Stimulated activated CD4-positive, alpha-beta T cell treated with anti-CD3 and anti-CD28 coated beads, Interleukin-2, amount 100 ng/mL, for 48 hours (primary cell): ENCODE measurements around the gene H2BK1.

ENCODE experiments used
- DNase-seq, 2 donors: peaks; one replicate each; pipeline ENCODE4 v3.0.0-alpha.2; 2020

The H2BK1 gene

GRCh38 chr7:151244841-151245346, 34.6 kb upstream of the H2BK1 start:
- DNase-seq, result no peak

DNA sequence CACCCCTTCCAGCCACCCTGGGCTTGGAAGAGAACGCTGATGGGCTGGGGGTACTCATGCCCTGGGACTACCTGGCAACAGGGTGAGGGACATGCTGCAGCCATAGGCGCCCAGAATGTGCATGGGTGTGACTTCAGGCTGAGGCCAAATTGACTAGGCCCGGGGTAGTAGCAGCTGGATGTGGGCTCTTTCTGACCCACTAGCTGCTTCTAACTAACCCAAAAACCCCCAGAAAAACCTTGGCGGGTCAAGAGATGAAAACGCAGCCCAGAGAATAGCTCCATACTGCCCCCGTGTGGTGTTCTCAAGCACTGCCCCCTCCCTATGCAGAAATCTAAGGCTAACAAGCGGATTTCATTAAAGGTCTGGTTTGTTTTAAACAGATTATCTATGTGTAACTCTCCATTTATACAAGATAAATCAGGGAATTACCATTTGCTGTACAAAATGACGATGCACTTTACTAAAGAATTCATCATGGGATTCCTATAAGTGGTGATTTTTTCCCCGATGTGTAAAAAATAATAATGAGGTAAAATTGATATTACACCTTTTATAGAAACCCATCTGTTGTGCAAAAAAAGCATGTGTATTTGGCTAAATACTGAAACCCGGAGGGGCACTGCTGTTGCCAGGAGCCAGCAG, 34.0 kb upstream of the H2BK1 start:
- DNase-seq, result peak; percentile 68

DNA sequence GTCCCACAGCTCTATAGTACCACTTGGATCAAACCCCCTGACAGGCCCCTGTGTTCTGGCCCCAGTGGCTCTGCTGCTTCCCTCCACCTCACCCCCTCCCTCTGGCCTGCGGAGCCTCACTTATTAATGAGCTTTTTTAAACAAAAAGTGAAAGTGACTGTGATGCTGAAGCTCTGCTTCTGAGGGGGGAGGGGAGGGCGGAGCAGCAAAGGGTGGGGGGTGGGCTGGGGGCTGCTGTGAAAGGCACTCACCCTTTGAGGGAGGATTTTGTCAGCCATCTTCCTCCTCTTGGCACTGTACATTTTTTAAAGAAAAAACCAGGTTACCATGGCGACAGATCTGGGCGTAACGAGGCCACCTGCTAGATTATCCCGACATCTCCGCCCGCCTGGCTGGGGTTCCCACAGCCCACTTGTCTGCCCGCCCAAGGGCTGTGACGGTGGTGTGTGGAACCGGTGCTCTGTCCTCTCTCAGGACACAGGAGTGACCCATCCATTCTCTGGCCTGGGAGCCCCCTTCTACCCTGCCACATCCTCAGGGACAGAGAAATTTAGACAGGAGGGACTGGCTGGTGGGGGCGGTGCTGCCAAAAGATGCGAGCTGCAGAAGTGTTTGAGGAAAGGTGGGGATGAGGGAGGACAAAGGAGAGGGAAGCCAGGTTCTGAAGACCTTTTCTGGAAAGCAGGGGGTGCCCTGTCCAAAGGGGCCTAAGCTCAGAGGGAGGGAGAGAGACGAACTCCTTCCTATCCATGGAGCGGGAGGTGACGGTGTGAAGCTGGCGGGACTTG, 33.3 kb upstream of the H2BK1 start:
- no peak for DNase-seq

DNA sequence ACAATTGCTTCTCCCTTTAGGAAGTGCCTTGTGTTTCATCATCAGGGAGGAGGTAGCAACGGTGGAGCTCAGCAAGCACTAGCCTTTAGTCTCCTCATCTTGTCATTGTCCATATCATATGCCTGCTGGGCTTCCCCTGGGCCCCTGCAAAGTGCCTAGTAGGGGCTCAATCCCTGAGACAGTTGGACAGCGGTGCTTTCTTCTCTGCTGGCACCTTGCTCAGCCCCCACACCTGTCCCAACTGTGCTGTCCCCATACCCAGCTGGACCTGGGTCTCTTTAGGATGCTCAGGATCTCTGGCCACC, 32.7 kb upstream of the H2BK1 start:
- DNase-seq, result no peak

GRCh38 chr7:151242159-151243044, 32.1 kb upstream of the H2BK1 start:
- no peak for DNase-seq

DNA sequence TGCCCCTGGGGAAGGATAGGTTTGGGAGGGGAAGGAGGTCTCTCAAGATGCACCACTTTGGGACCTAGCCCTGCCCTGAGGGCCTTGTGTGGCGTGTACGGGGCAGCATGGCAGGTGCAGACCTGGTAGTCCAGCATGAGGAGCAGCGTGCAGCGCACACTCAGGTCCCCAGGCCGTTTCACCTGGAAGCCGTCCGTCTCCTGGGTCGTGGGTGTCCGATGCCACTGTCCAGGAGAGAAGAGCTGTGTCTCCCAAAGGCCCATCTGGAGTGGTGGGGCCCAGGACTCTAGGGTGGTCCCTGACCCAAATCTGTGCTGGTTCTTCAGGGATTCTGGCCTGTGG, 31.4 kb upstream of the H2BK1 start:
- DNase-seq, result no peak

- no peak for DNase-seq
These were observed 30.9 kb upstream of the H2BK1 start for GRCh38 chr7:151240942-151241754.

DNA sequence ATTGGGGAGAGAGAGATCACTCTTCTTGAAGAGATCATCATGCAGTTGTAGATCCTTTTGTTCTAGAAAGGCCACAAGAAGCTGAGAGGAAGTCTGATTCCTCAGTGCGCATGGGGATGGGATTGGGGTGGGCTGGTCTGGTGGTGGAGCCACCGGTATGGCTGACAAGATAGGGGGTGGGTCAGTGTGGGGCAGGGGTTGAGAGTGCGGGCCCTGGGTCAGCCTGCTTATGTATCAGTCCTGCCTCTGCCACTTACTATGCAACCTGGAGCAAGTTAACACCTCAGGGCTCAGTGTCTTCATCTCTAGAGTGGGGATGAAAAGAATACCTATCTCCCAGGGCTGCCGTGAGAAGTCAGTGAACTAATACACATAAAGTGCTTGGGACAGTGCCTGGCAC, 30.2 kb upstream of the H2BK1 start:
- DNase-seq, result no peak

DNA sequence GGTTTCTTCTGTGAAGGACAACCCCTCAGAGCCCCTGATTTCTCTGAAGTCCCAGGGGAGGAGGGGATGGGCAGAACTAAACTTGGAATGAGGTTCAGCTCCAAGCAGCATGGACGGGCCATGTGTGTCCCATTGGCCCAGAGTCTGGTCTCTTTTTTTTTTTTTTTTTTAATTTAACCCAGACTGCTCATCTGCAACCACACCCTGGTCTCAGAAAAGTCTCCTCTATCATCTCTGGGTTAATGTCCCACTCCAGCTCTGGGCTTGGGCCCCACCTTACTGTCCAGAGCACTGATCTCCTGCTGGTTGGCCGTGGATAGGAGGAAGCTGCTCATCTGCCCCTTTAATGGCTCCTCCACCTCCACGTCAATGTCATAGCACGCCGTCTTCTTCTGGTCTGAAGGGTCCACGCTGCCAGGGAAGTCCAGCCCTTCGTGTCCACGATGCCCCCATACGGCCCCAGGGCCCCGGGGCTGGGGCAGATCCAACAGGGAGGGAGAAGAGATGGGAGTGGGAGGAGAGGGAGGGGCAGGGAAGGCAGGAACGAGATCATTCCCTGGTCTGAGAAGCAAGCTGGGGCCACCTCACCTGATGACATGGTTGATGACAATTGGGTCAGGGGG, 29.7 kb upstream of the H2BK1 start:
- DNase-seq, result no peak

GRCh38 chr7:151238924-151239836, 28.9 kb upstream of the H2BK1 start:
- no peak for DNase-seq

DNA sequence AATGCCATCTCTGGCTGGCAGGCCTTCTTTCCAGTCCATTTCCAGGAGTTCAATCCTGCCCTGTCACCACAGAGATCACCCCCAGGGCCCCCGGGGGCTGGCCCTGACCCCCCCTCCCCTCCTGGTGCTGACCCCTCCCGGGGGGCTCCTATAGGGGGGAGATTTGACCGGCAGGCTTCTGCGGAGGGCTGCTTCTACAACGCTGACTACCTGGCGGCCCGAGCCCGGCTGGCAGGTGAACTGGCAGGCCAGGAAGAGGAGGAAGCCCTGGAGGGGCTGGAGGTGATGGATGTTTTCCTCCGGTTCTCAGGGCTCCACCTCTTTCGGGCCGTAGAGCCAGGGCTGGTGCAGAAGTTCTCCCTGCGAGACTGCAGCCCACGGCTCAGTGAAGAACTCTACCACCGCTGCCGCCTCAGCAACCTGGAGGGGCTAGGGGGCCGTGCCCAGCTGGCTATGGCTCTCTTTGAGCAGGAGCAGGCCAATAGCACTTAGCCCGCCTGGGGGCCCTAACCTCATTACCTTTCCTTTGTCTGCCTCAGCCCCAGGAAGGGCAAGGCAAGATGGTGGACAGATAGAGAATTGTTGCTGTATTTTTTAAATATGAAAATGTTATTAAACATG, 28.0 kb upstream of the H2BK1 start:
- DNase-seq, result no peak

GRCh38 chr7:151237244-151238189, 27.2 kb upstream of the H2BK1 start:
- DNase-seq, result no peak

GRCh38 chr7:151236406-151236805, 26.1 kb upstream of the H2BK1 start:
- DNase-seq, result no peak

DNA sequence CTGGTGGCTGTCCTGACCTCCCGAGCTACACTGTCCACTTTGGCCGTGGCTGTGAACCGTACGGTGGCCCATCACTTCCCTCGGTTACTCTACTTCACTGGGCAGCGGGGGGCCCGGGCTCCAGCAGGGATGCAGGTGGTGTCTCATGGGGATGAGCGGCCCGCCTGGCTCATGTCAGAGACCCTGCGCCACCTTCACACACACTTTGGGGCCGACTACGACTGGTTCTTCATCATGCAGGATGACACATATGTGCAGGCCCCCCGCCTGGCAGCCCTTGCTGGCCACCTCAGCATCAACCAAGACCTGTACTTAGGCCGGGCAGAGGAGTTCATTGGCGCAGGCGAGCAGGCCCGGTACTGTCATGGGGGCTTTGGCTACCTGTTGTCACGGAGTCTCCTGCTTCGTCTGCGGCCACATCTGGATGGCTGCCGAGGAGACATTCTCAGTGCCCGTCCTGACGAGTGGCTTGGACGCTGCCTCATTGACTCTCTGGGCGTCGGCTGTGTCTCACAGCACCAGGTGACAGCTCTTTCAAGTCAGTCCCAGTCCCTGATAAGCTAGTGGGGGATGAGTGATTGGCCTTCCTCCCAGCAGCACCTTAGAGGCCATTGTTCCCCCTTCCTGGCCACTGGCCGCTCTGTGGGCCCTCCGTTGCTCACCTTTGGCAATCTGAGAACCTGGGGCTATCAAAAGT, 25.0 kb upstream of the H2BK1 start:
- DNase-seq, result no peak

GRCh38 chr7:151233804-151234203, 23.5 kb upstream of the H2BK1 start:
- no peak for DNase-seq

- peak; percentile 65 to 66 for DNase-seq
These were observed 22.8 kb upstream of the H2BK1 start for GRCh38 chr7:151232917-151233701.

DNA sequence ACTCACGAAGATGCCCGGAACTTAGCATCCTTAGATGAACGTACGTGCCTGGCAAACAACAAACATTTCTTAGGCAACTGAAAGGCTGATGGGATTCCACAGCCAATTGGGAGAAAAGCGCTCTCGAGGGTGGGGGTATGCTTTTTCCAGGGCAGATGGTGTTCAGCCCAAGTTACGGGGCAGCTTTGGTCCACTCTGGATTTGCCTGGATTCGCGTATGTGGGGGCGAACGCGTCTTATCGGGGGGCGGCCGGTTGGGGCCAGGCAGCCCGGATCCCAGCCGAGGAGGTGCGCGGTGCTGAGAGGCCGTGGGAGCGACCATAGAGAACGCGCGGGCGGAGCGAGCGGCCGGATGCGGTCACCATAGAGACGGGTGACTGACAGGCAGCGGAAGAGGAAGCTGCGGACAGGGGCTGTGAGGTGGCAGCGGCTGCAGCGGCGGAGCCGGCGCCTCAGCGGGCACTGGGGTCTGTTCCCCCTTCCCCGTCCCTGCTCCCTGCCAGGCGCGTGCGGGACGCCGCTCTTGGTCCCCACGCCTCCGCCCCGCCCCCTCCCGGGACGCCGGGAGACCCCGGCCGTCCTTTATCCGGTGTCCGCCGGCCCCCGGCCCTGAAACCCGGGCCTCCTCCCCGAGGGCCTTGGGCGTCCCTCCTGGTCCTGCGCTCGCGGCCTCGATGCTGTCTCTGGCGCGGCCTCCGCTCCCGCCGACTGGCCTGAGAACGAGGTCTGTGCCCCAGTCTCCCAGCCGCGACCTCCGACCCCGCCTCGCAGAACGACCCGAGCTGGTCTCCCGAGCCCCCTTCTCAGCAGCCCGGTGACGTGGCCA, 22.0 kb upstream of the H2BK1 start, which contains the start of gene CHPF2:
Gene CHPF2, plus strand, starts transcription at position 393 of the 826 bp plus-strand sequence. CDS start 1,529 bp downstream, outside the sequence.
- DNase-seq, result peak; percentile 88
